ENCODE results near the gene CADPS. TPM values are rescaled to one million over a fixed set of nuclear protein-coding genes. Genes with fewer than 3 reads are reported as not detected.

Gene CADPS
- total RNA-seq, 4 donors from 2014 or later: 2.2 to 6.9 TPM; not detected in 2

- TF ChIP-seq POLR2A (IDR thresholded peaks at IDR 0.05) (no peak), CTCF (IDR thresholded peaks at IDR 0.05) (no peak)
- 69 to 75% methylated on average over 3 of the region's 3 CpGs for WGBS, 2 donors
- DNase-seq (ENCODE audit: low spot score in 2 of 2): no peak
- intact Hi-C loops (cut with DNase I; ENCODE audit: low total_unique reads): no loop called here
- H3K4me3 ChIP-seq (ENCODE audit: low read depth, poor library complexity, severe bottlenecking): no peak overlapping the region
Observed at GRCh38 chr3:62758296-62759066, 116.7 kb downstream of the CADPS start.

- no peak overlapping the region for H3K4me3 ChIP-seq (ENCODE audit: low read depth, poor library complexity, severe bottlenecking)
- WGBS, 2 donors: 74 to 81% methylated on average over 4 of the region's 4 CpGs
- intact Hi-C loops (cut with DNase I; ENCODE audit: low total_unique reads): no loop called here
- TF ChIP-seq CTCF (IDR thresholded peaks at IDR 0.05) (no peak), POLR2A (IDR thresholded peaks at IDR 0.05) (no peak)
- DNase-seq (ENCODE audit: low spot score in 2 of 2): no peak
Observed at GRCh38 chr3:62757045-62757444, 118.2 kb downstream of the CADPS start.

GRCh38 chr3:62755285-62755684 is 119.9 kb downstream of the CADPS start:
- DNase-seq (ENCODE audit: low spot score in 2 of 2): no peak
- TF ChIP-seq CTCF (IDR thresholded peaks at IDR 0.05) (no peak), POLR2A (IDR thresholded peaks at IDR 0.05) (no peak)
- no peak overlapping the region for H3K4me3 ChIP-seq (ENCODE audit: low read depth, poor library complexity, severe bottlenecking)
- 54 to 55% methylated on average over 8 of the region's 8 CpGs for WGBS, 2 donors
- intact Hi-C loops (cut with DNase I; ENCODE audit: low total_unique reads): no loop called here

GRCh38 chr3:62749657-62750056 is 125.6 kb downstream of the CADPS start:
- intact Hi-C loops (cut with DNase I; ENCODE audit: low total_unique reads): no loop called here
- TF ChIP-seq CTCF (IDR thresholded peaks at IDR 0.05): no peak
- no peak for TF ChIP-seq POLR2A (IDR thresholded peaks at IDR 0.05)
- DNase-seq (ENCODE audit: low spot score in 2 of 2): no peak
- 84 to 86% methylated on average over 2 of the region's 2 CpGs for WGBS, 2 donors
- H3K4me3 ChIP-seq (ENCODE audit: low read depth, poor library complexity, severe bottlenecking): no peak overlapping the region

- DNase-seq (ENCODE audit: low spot score in 2 of 2): no peak
- 49 to 56% methylated on average over 4 of the region's 4 CpGs for whole genome bisulfite sequencing, 2 donors
Observed at GRCh38 chr3:62749130-62749529, 126.1 kb downstream of the CADPS start.

More at GRCh38 chr3:62749130-62749529, 126.1 kb downstream of the CADPS start:
- intact Hi-C loops (cut with DNase I; ENCODE audit: low total_unique reads): no loop called here
- TF ChIP-seq CTCF (IDR thresholded peaks at IDR 0.05) (no peak), POLR2A (IDR thresholded peaks at IDR 0.05) (no peak)
- no peak overlapping the region for H3K4me3 ChIP-seq (ENCODE audit: low read depth, poor library complexity, severe bottlenecking)
